SK-N-SH (cell line): ENCODE data around the gene KCNIP4. TPM values are rescaled to one million over a fixed set of nuclear protein-coding genes. Genes with fewer than 3 reads are reported as not detected.

Experiments
- CTCF ChIA-PET: fragments of 300-600, 350-600 bp; formaldehyde crosslinking; extraction: SDS; loops from one replicate; lab custom pipeline; 2021; lab: Yijun Ruan, JAX
- POLR2A ChIA-PET: fragments of 350-600 bp; sonication (Branson Sonifier 250); formaldehyde crosslinking; extraction: SDS; loops from one replicate; lab custom pipeline; 2020; ENCODE audit warnings: antibody characterized with exemption, inconsistent platforms; lab: Yijun Ruan, JAX
- DNase-seq: peaks from one replicate; pipeline ENCODE4 v3.0.0; 2012
- H2AFZ ChIP-seq: fragments of 200-600 bp; sonication (generic); 2 replicates; pipeline ENCODE4 v1.8.1; 2016; ENCODE audit warnings: antibody characterized with exemption, mild to moderate bottlenecking, low read depth
- H3F3A ChIP-seq: fragments of 200-600 bp; sonication (generic); replicated peaks from 2 replicates; pipeline ENCODE3; 2016; ENCODE audit warnings: antibody characterized with exemption, mild to moderate bottlenecking; ENCODE audit not compliant: insufficient read depth
- H3K27ac ChIP-seq, 2 experiments: fragments of 200-500 bp in 1 of 2; fragments of 200-600 bp in 1 of 2; sonication (Bioruptor generic) in 1 of 2; sonication (generic), shearing (Covaris generic) in 1 of 2; 2 replicates each; pipeline versions ENCODE4 v1.5.1 to v1.6.1; 2014 to 2016; ENCODE audit warnings: low read depth in 2 of 2, inconsistent platforms in 1 of 2, low read length in 1 of 2, mild to moderate bottlenecking in 1 of 2, mixed read lengths in 1 of 2
- H3K27me3 ChIP-seq: fragments of 200-600 bp; sonication (generic), shearing (Covaris generic); 2 replicates; pipeline ENCODE4 v1.6.1; 2016; ENCODE audit warnings: mixed run types; ENCODE audit not compliant: insufficient read depth
- H3K36me3 ChIP-seq, 2 experiments: fragments of 200-500 bp in 1 of 2; fragments of 200-600 bp in 1 of 2; sonication (Bioruptor generic) in 1 of 2; sonication (generic) in 1 of 2; replicated peaks in 1 of 2; 2 replicates each; pipeline versions ENCODE3 to v1.5.1; 2014 to 2016; ENCODE audit warnings: low read length in 1 of 2, mild to moderate bottlenecking in 1 of 2; ENCODE audit not compliant: insufficient read depth in 2 of 2, control insufficient read depth in 1 of 2
- H3K4me1 ChIP-seq, 2 experiments: fragments of 200-500 bp in 1 of 2; fragments of 200-600 bp in 1 of 2; sonication (Bioruptor generic) in 1 of 2; sonication (generic), shearing (Covaris generic) in 1 of 2; 2 replicates each; pipeline versions ENCODE4 v1.5.1 to v1.6.1; 2014 to 2016; ENCODE audit warnings: low read depth in 1 of 2, low read length in 1 of 2, mixed run types in 1 of 2; ENCODE audit not compliant: insufficient read depth in 2 of 2, control insufficient read depth in 1 of 2
- H3K4me2 ChIP-seq: fragments of 200-600 bp; sonication (generic), shearing (Covaris generic); 2 replicates; pipeline ENCODE4 v1.6.1; 2017; ENCODE audit warnings: mixed run types
- H3K4me3 ChIP-seq, 2 experiments: fragments of 200-500 bp in 1 of 2; fragments of 200-600 bp in 1 of 2; sonication (Bioruptor generic) in 1 of 2; sonication (generic), shearing (Covaris generic) in 1 of 2; 2 replicates each; pipeline versions ENCODE4 v1.5.1 to v1.8.1; 2014 to 2016; ENCODE audit warnings: low read depth in 2 of 2, inconsistent platforms in 1 of 2, low read length in 1 of 2, mild to moderate bottlenecking in 1 of 2, mixed read lengths in 1 of 2, moderate library complexity in 1 of 2
- H3K79me2 ChIP-seq: fragments of 200-600 bp; sonication (generic); 2 replicates; pipeline ENCODE4 v1.8.1; 2017; ENCODE audit warnings: mild to moderate bottlenecking; ENCODE audit not compliant: insufficient read depth
- H3K9ac ChIP-seq: fragments of 200-600 bp; sonication (generic); 2 replicates; pipeline ENCODE4 v1.6.1; 2017; ENCODE audit warnings: mixed run types
- H3K9me2 ChIP-seq: fragments of 200-600 bp; sonication (generic); 2 replicates; pipeline ENCODE4 v1.6.1; 2017; ENCODE audit warnings: mixed run types
- H3K9me3 ChIP-seq: fragments of 200-600 bp; sonication (generic); 2 replicates; pipeline ENCODE4 v1.6.1; 2017; ENCODE audit warnings: mixed run types, mild to moderate bottlenecking, moderate library complexity
- H4K20me1 ChIP-seq: fragments of 200-600 bp; sonication (generic); 2 replicates; pipeline ENCODE4 v1.6.1; 2017; ENCODE audit warnings: mild to moderate bottlenecking, mixed run types; ENCODE audit not compliant: insufficient read depth
- CHD2 ChIP-seq: fragments of 150-350 bp; IDR thresholded peaks from 2 replicates; pipeline ENCODE4 v1.6.1; 2018; ENCODE audit warnings: low read length; ENCODE audit not compliant: partially characterized antibody
- FOSL2 ChIP-seq: IDR thresholded peaks from 2 replicates; pipeline ENCODE4 v1.4.0; 2012; ENCODE audit warnings: low read depth, mild to moderate bottlenecking, moderate library complexity, borderline replicate concordance
- FOXJ3 ChIP-seq: sonication (generic); formaldehyde crosslinking; IDR thresholded peaks from 2 replicates; pipeline ENCODE4 v1.5.1; 2020; ENCODE audit warnings: mild to moderate bottlenecking, missing genetic modification reagents
- GABPA ChIP-seq: IDR thresholded peaks from 2 replicates; pipeline ENCODE4 v1.4.0; 2012; ENCODE audit warnings: low read depth, mild to moderate bottlenecking
- GATA2 ChIP-seq: sonication (generic); formaldehyde crosslinking; IDR thresholded peaks from 2 replicates; pipeline ENCODE4 v1.5.0; 2020; ENCODE audit warnings: mild to moderate bottlenecking, missing genetic modification reagents
- IRF3 ChIP-seq: fragments of 150-350 bp; IDR thresholded peaks from 2 replicates; pipeline ENCODE4 v1.6.1; 2016; ENCODE audit warnings: mild to moderate bottlenecking, low read depth, low read length
- MAX ChIP-seq: IDR thresholded peaks from 2 replicates; pipeline ENCODE4 v1.4.0; 2012; ENCODE audit warnings: low read depth
- POLR2AphosphoS5 ChIP-seq: IDR thresholded peaks from 2 replicates; pipeline ENCODE4 v1.6.1; 2012; ENCODE audit warnings: low read depth, low read length
- RCOR1 ChIP-seq: fragments of 150-350 bp; IDR thresholded peaks from 2 replicates; pipeline ENCODE4 v1.6.1; 2017; ENCODE audit warnings: antibody characterized with exemption, low read length
- REST ChIP-seq: IDR thresholded peaks from 2 replicates; pipeline ENCODE4 v1.6.1; 2012; ENCODE audit warnings: mild to moderate bottlenecking, low read depth, low read length, moderate library complexity
- RFX5 ChIP-seq: IDR thresholded peaks from 2 replicates; pipeline ENCODE4 v1.6.1; 2012; ENCODE audit warnings: mild to moderate bottlenecking, improper control_type of control experiment, low read length
- SIN3A ChIP-seq: IDR thresholded peaks from 2 replicates; pipeline ENCODE4 v1.6.1; 2012; ENCODE audit warnings: low read depth, mild to moderate bottlenecking, low read length, moderate library complexity, borderline replicate concordance
- USF1 ChIP-seq: IDR thresholded peaks from 2 replicates; pipeline ENCODE4 v1.4.0; 2012; ENCODE audit warnings: low read depth, borderline replicate concordance
- WGBS: methylation state at CpG from one replicate; pipeline ENCODE4 v1.1.6; 2017; ENCODE audit warnings: low lambda C conversion rate; 5-methylcytosine and 5-hydroxymethylcytosine counted together
- polyA plus RNA-seq, 3 experiments: library from polyadenylated mRNA; depleted of rRNA; stranded (reverse); fragments of >200 nt; gene quantifications; 2 replicates each; pipeline ENCODE4 v1.2.3, GENCODE V29; 2012

KCNIP4 gene
- polyA plus RNA-seq, 1 of the 3 experiments (the other 2 are of a cell fraction): 0.18 TPM

- Histone ChIP-seq H3K36me3 (no peaks in the 10 kb centered on the region), H4K20me1 (no peaks in the 10 kb centered on the region), H3K4me2 (no peak overlapping the region), H3K27me3 (no peaks in the 10 kb centered on the region), H3K27ac (no peak overlapping the region), H3K9me2 (no peaks in the 10 kb centered on the region), H2AFZ (no peak overlapping the region), H3K4me3 (no peak overlapping the region), H3K4me1 (no peaks in the 10 kb centered on the region), H3K9ac (no peak overlapping the region), H3F3A (no peaks in the 10 kb centered on the region), H3K9me3 (no peaks in the 10 kb centered on the region), H3K79me2 (no peaks in the 10 kb centered on the region)
- CTCF ChIA-PET: no interaction called here
- POLR2A ChIA-PET: no interaction called here
- TF ChIP-seq RFX5 (no peak), POLR2AphosphoS5 (no peak), MAX (no peak), FOSL2 (no peak), GABPA (no peak), SIN3A (no peak), CHD2 (no peak), IRF3 (no peak), FOXJ3 (CRISPR knock-in tag) (no peak), REST (no peak)
- no peak for DNase-seq
These were observed 818.0 kb downstream of the KCNIP4 start for GRCh38 chr4:21130606-21131005.

GRCh38 chr4:21126014-21126512 is 822.5 kb downstream of the KCNIP4 start:
- TF ChIP-seq GATA2 (0 out of 2 replicates have a peak, but pooled peaks have one; percentile 16), RCOR1 (no peak), USF1 (no peak)
- Histone ChIP-seq H3K36me3 (no peaks in the 10 kb centered on the region), H3K79me2 (no peaks in the 10 kb centered on the region), H3K4me2 (no peak overlapping the region), H3K9me3 (no peaks in the 10 kb centered on the region), H3F3A (no peaks in the 10 kb centered on the region), H3K9ac (no peak overlapping the region), H3K4me3 (no peak overlapping the region), H2AFZ (no peak overlapping the region), H4K20me1 (no peaks in the 10 kb centered on the region), H3K4me1 (no peaks in the 10 kb centered on the region), H3K27me3 (no peaks in the 10 kb centered on the region), H3K9me2 (no peaks in the 10 kb centered on the region), H3K27ac (no peak overlapping the region)
- DNase-seq: peak; percentile 13
- CTCF ChIA-PET: interaction anchor here (2.8 kb wide), 1 partner anchor 354 kb away, joined by 10 read pairs; no protein-coding TSS in a partner anchor
- POLR2A ChIA-PET: no interaction called here
- WGBS: 27% methylated on average over 3 of the region's 3 CpGs
